Chondrocyte (in vitro differentiated cells): ENCODE data around the gene RNF180. TPM values are rescaled to one million over a fixed set of nuclear protein-coding genes. Genes with fewer than 3 reads are reported as not detected.

Experiments
- DNase-seq: peaks from one replicate; pipeline ENCODE4 v3.0.0; 2021; ENCODE audit warnings: mixed read lengths, low spot score
- H3K27ac Mint-ChIP-seq: one replicate; pipeline ENCODE4 v1.8.0; 2021; ENCODE audit warnings: mild to moderate bottlenecking, moderate library complexity, mixed read lengths; ENCODE audit not compliant: unreplicated experiment
- H3K27me3 Mint-ChIP-seq: 2 replicates; pipeline ENCODE4 v1.8.0; 2021; ENCODE audit warnings: low read depth, mixed read lengths
- H3K36me3 Mint-ChIP-seq: 2 replicates; pipeline ENCODE4 v1.8.0; 2021; ENCODE audit warnings: low read depth, mixed read lengths
- H3K4me1 Mint-ChIP-seq: 2 replicates; pipeline ENCODE4 v1.8.0; 2021; ENCODE audit warnings: low read depth, mild to moderate bottlenecking, mixed read lengths
- H3K4me3 Mint-ChIP-seq: one replicate; pipeline ENCODE4 v1.8.0; 2021; ENCODE audit warnings: mild to moderate bottlenecking, moderate library complexity, mixed read lengths; ENCODE audit not compliant: unreplicated experiment
- H3K9me3 Mint-ChIP-seq: 2 replicates; pipeline ENCODE4 v1.8.0; 2021; ENCODE audit warnings: low read depth, mixed read lengths
- total RNA-seq: library from RNA; stranded (reverse); gene quantifications from 3 replicates; pipeline ENCODE4 v1.2.1, GENCODE V29; 2021
- TF ChIP-seq, protein P1 (sequence below): fragments of 200-600 bp; sonication (generic); IDR thresholded peaks from 2 replicates; pipeline ENCODE4 v1.5.0; 2021; ENCODE audit warnings: antibody characterized with exemption, mild to moderate bottlenecking, moderate library complexity

The RNF180 gene
- total RNA-seq, 1 donor from 2014 or later, result 5.8 TPM

DNA sequence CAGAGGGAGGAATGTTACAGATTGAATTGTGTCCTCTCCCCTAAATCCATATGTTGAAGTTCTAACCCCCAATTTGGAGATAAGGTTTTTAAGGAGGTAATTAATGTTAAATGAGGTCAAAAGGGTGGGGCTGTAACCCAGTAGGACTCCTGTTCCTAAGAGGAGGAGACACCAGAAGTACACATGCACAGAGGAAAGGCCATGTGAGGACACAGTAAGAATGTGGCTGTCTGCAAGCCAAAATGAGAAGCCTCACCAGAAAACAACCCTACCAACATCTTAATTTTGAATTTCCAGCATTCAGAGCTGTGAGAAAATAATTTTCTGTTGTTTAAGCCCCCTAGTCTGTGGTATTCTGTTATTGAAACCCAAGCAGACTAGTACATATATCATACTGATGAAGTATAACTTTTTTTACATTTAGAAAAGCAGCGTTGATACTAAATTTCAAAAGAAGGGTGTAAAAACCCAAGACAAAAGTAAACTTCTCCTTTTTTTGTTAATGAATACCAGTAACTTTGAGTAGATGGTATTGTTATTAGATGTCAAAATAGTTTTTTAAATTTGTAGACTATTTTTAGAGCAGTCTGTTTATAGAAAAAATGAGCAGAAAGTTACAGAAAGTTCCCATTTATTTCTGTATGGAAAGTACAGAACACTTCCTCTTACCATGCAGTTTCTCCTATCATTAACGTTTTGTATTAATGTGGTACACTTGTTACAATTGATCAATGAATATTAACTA lies 25.1 kb downstream of the RNF180 start:
- Mint-ChIP-seq H3K27me3 (no peaks in the 10 kb centered on the region), H3K27ac (no peak overlapping the region), H3K4me3 (no peak overlapping the region), H3K9me3 (peaks cover 3% of the 10 kb centered on the region), H3K4me1 (peaks cover 16% of the 10 kb centered on the region), H3K36me3 (no peaks in the 10 kb centered on the region)
- DNase-seq, result no peak
- TF ChIP-seq, protein P1, sequence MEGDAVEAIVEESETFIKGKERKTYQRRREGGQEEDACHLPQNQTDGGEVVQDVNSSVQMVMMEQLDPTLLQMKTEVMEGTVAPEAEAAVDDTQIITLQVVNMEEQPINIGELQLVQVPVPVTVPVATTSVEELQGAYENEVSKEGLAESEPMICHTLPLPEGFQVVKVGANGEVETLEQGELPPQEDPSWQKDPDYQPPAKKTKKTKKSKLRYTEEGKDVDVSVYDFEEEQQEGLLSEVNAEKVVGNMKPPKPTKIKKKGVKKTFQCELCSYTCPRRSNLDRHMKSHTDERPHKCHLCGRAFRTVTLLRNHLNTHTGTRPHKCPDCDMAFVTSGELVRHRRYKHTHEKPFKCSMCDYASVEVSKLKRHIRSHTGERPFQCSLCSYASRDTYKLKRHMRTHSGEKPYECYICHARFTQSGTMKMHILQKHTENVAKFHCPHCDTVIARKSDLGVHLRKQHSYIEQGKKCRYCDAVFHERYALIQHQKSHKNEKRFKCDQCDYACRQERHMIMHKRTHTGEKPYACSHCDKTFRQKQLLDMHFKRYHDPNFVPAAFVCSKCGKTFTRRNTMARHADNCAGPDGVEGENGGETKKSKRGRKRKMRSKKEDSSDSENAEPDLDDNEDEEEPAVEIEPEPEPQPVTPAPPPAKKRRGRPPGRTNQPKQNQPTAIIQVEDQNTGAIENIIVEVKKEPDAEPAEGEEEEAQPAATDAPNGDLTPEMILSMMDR, result no peak

DNA sequence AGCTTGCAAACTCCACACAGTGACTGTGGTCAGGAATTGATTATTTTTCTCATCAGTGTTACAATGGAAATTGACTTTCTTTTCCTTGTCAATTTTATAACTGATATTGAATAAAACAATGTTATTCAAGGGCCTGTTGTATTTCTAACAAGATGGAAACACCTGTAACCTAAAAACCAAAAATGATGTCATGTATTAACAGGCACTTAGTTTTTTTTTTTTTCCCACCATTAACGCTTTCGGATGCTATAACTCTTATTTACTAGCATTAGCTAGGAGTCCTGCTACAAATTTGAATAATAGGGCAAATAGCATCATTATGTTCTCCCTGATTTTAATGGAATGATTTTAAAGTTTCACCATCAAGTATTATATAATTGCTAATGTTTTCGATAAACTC lies 30.3 kb downstream of the RNF180 start:
- no peaks in the 10 kb centered on the region for H3K36me3 Mint-ChIP-seq
- peaks cover 7% of the 10 kb centered on the region for H3K4me1 Mint-ChIP-seq
- no peak overlapping the region for H3K27ac Mint-ChIP-seq
- H3K27me3 Mint-ChIP-seq, result no peaks in the 10 kb centered on the region
- peaks cover 3% of the 10 kb centered on the region for H3K9me3 Mint-ChIP-seq
- no peak overlapping the region for H3K4me3 Mint-ChIP-seq
- no peak for DNase-seq
- TF ChIP-seq, protein P1, result no peak

GRCh38 chr5:64199425-64199824 lies 33.8 kb downstream of the RNF180 start:
- Mint-ChIP-seq H3K27me3 (no peaks in the 10 kb centered on the region), H3K27ac (no peak overlapping the region), H3K9me3 (peaks cover 2% of the 10 kb centered on the region), H3K36me3 (no peaks in the 10 kb centered on the region), H3K4me1 (peaks cover 7% of the 10 kb centered on the region), H3K4me3 (no peak overlapping the region)
- DNase-seq, result no peak
- TF ChIP-seq, protein P1, result no peak

- Mint-ChIP-seq H3K9me3 (no peaks in the 10 kb centered on the region), H3K36me3 (no peaks in the 10 kb centered on the region), H3K4me1 (peaks cover 7% of the 10 kb centered on the region), H3K27ac (no peak overlapping the region), H3K27me3 (no peaks in the 10 kb centered on the region), H3K4me3 (no peak overlapping the region)
- TF ChIP-seq, protein P1, result no peak
- DNase-seq, result no peak
Measured at GRCh38 chr5:64201996-64202395, 36.4 kb downstream of the RNF180 start.

DNA sequence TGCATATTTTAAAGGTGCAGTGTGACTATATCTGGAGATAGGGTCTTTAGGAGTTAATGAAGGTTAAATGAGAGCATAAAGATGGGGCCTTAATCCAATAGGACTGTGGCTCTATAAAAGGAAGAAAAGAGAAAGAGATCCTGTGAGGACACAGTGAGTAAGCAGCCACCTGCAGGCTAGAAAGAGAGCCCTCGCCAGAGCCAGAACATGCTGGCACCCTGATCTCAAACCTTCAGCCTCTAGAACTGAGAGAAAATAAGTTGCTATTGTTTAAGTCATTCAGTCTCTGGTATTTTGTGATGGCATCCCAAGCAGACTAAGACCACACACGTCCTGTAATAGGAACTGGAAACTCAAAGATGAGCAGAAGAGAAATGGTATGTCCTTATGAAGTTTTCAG lies 41.0 kb downstream of the RNF180 start:
- Mint-ChIP-seq H3K9me3 (no peaks in the 10 kb centered on the region), H3K4me3 (no peak overlapping the region), H3K27ac (no peak overlapping the region), H3K27me3 (no peaks in the 10 kb centered on the region), H3K36me3 (no peaks in the 10 kb centered on the region), H3K4me1 (peaks cover 21% of the 10 kb centered on the region)
- no peak for DNase-seq
- TF ChIP-seq, protein P1, result no peak
